Duodenal mucosa (tissue), 2 donors: ENCODE measurements around the gene SYT8.

Source experiments
- H3K27ac ChIP-seq: one replicate; pipeline ENCODE4 v1.7.0; 2013; ENCODE audit warnings: low read depth, low read length
- H3K27me3 ChIP-seq, 2 donors: one replicate each; pipeline ENCODE4 v1.7.0; 2013; ENCODE audit warnings: low read length in 2 of 2, control low read depth in 1 of 2; ENCODE audit not compliant: insufficient read depth in 2 of 2, control insufficient read depth in 1 of 2
- H3K36me3 ChIP-seq, 2 donors: one replicate each; pipeline ENCODE4 v1.7.0; 2013; ENCODE audit warnings: low read length in 2 of 2, control low read depth in 1 of 2; ENCODE audit not compliant: insufficient read depth in 2 of 2, control insufficient read depth in 1 of 2
- H3K4me1 ChIP-seq, 2 donors: one replicate each; pipeline ENCODE4 v1.7.0; 2013; ENCODE audit warnings: low read length in 2 of 2, control low read depth in 1 of 2; ENCODE audit not compliant: insufficient read depth in 2 of 2, control insufficient read depth in 1 of 2
- H3K4me3 ChIP-seq, 2 donors: one replicate each; pipeline ENCODE4 v1.7.0; 2013; ENCODE audit warnings: low read length in 2 of 2, low read depth in 1 of 2
- H3K9ac ChIP-seq, 2 donors: one replicate each; pipeline ENCODE4 v1.7.0; 2013; ENCODE audit warnings: low read length in 2 of 2, low read depth in 1 of 2
- H3K9me3 ChIP-seq, 2 donors: one replicate each; pipeline ENCODE4 v1.7.0; 2013; ENCODE audit warnings: low read length in 2 of 2, control low read depth in 1 of 2; ENCODE audit not compliant: control insufficient read depth in 1 of 2

The SYT8 gene

GRCh38 chr11:1853376-1854131 is 18.8 kb downstream of the SYT8 start:
- Histone ChIP-seq H3K36me3 (no peaks in the 10 kb centered on the region), H3K27ac (peak overlapping the region; percentile 20), H3K4me3 (peak overlapping the region; percentile 61 to 68), H3K9ac (peak overlapping the region; percentile 51 to 59), H3K27me3 (no peaks in the 10 kb centered on the region), H3K9me3 (no peaks in the 10 kb centered on the region), H3K4me1 (peaks cover 17 to 30% of the 10 kb centered on the region in 2 donors)

DNA sequence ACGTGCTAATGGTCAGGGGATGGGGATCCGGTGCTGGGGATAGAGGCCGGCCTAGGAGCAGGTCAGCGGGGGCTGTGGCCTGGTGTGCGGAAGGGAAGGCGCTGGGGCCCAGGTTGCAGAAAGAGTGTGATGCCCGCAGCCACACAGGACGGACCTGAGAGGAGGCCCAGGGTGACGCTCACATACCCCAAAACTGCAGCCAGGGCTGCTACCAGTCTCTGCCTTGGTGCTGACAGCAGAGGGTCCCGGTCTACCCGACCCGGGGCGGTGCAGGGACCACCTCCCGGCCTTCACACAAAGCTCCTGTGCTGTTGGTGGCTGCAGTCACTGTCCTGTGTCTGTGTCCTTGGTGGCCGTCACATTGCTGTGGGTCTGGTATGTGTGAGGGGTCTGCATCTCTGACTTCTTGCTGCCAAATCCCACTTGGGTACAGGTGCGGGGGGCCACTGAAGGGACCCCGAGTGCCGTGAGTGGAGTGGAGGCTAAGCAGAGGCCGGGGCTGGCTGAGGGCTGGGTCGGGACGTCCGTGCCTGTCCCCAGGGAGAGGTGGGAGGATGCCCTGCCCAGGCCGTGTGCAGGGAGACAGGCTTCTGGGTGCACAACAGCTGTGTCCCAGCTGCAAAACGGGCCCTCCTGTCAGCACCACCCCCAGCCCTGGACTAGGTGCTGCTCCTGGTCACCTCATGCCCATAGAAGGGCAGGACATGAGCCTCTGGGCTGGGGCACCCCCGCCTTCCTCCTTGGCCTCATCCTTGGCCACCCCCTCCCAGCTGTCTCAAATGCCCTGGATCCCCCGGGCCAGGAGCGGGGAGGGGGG is 19.6 kb downstream of the SYT8 start:
- H3K4me1 ChIP-seq: peaks cover 17 to 30% of the 10 kb centered on the region in 2 donors
- H3K27ac ChIP-seq: no peak overlapping the region

GRCh38 chr11:1854949-1855885 is 20.4 kb downstream of the SYT8 start:
- Histone ChIP-seq H3K9me3 (no peaks in the 10 kb centered on the region), H3K27me3 (no peaks in the 10 kb centered on the region), H3K36me3 (no peaks in the 10 kb centered on the region), H3K27ac (no peak overlapping the region), H3K4me3 (peak overlapping the region; percentile 8 to 68), H3K4me1 (peaks cover 17 to 21% of the 10 kb centered on the region in 2 donors), H3K9ac (no peak overlapping the region)

More for the DNA sequence above, 19.6 kb downstream of the SYT8 start:
- Histone ChIP-seq H3K27me3 (no peaks in the 10 kb centered on the region), H3K9me3 (no peaks in the 10 kb centered on the region), H3K4me3 (peak overlapping the region; percentile 61 to 68), H3K36me3 (no peaks in the 10 kb centered on the region), H3K9ac (peak overlapping the region; percentile 51 to 59)

DNA sequence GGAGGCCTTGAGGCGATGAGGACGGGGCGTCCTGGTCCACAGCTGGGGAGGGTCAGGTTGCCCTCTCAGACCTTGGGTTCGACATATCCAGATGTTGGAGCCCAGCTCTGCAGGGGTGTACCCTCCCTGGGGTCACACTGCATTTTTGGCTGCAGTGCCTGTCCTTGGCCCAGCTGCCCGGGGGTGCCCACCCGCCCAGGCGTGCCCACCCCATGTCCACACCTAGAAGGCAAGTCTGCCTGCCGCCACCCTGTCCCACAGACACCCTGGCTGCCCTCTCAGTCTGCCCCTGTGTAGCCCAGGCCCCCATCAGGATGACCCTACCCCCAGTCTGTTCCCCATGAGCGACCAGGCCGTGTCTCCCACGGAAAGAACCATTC is 21.1 kb downstream of the SYT8 start:
- H3K9me3 ChIP-seq: no peaks in the 10 kb centered on the region
- H3K4me1 ChIP-seq: peaks cover 13 to 19% of the 10 kb centered on the region in 2 donors
- H3K4me3 ChIP-seq: no peak overlapping the region
- H3K9ac ChIP-seq: no peak overlapping the region
- no peaks in the 10 kb centered on the region for H3K27me3 ChIP-seq
- H3K36me3 ChIP-seq: no peaks in the 10 kb centered on the region
- H3K27ac ChIP-seq: no peak overlapping the region

GRCh38 chr11:1856306-1857005 is 21.7 kb downstream of the SYT8 start:
- Histone ChIP-seq H3K36me3 (no peaks in the 10 kb centered on the region), H3K4me1 (peaks cover 11 to 17% of the 10 kb centered on the region in 2 donors), H3K27me3 (no peaks in the 10 kb centered on the region), H3K9me3 (no peaks in the 10 kb centered on the region), H3K9ac (no peak overlapping the region), H3K27ac (no peak overlapping the region), H3K4me3 (no peak overlapping the region)

- Histone ChIP-seq H3K9me3 (no peaks in the 10 kb centered on the region), H3K27ac (no peak overlapping the region), H3K9ac (no peak overlapping the region), H3K4me3 (no peak overlapping the region), H3K27me3 (no peaks in the 10 kb centered on the region), H3K4me1 (peaks cover 6 to 10% of the 10 kb centered on the region in 2 donors), H3K36me3 (no peaks in the 10 kb centered on the region)
These were observed 22.3 kb downstream of the SYT8 start for GRCh38 chr11:1857064-1857463.

DNA sequence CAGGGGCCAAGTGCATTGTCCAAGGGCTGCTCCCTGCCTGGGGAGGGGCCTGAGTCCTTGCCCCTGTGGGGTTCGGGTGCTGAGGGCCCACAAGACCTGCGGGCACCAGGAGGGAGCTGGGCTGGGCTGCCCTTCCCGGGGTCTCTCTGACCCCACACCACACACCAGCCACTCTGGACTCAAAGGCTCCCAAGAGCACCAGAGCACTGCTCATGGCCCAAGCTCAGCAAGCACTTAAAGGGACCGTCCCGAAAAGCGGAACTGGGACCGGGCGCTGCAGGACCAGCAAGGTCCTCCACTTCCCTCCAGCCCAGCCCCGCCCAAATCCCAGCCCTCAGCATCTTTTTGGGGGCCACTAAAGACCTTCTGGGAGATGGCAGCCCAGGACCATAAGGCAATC is 23.4 kb downstream of the SYT8 start:
- no peak overlapping the region for H3K9ac ChIP-seq
- no peaks in the 10 kb centered on the region for H3K9me3 ChIP-seq
- no peak overlapping the region for H3K27ac ChIP-seq
- H3K36me3 ChIP-seq: no peaks in the 10 kb centered on the region
- H3K27me3 ChIP-seq: no peaks in the 10 kb centered on the region
- no peak overlapping the region for H3K4me3 ChIP-seq
- H3K4me1 ChIP-seq: peaks cover 3 to 8% of the 10 kb centered on the region in 2 donors

DNA sequence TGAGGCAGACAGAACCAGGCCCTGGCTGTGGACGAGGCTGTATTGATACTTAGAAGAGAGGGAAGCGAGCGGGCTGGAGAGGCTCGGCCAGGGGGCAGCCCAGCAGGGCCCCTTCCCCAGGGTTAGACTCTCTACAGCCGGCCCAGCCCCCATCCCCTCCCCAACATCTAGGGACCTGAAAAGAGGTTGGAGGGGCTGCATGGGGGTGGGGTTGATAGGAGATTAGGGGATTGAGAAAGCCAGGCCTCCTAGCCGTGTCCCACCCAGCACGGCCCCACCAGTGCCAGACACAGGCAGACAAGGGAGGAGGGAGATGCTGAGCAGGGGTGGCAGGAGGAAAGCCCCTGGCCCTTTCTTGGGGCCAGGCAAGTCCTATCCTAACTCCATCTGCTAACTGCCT is 23.8 kb downstream of the SYT8 start:
- no peaks in the 10 kb centered on the region for H3K27me3 ChIP-seq
- H3K9me3 ChIP-seq: no peaks in the 10 kb centered on the region
- H3K4me1 ChIP-seq: peaks cover 7 to 12% of the 10 kb centered on the region in 2 donors
- H3K36me3 ChIP-seq: no peaks in the 10 kb centered on the region
- H3K4me3 ChIP-seq: no peak overlapping the region
- no peak overlapping the region for H3K9ac ChIP-seq
- H3K27ac ChIP-seq: no peak overlapping the region

DNA sequence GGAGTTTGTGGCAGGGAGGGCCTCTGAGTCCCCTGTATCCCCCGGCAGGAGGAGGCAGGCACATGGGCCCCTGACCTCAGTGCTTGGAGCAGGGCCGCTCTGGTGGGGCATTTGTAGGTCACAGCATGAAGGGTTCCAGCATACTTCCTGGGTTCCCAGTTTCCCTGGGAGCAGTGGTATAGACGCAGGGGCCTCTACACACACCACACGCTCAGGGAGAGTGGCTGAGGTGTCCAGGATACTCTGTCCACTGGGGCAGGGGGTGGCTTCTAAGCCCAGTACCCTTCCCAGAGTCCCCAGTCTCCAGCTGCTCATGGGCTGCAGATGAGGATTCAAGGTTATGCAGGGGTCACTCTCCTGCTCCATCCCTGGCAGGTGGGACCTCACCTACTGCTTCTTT is 24.2 kb downstream of the SYT8 start:
- peaks cover 9 to 14% of the 10 kb centered on the region in 2 donors for H3K4me1 ChIP-seq
- no peak overlapping the region for H3K9ac ChIP-seq
- H3K27me3 ChIP-seq: no peaks in the 10 kb centered on the region
- no peaks in the 10 kb centered on the region for H3K36me3 ChIP-seq
- H3K27ac ChIP-seq: no peak overlapping the region
- H3K9me3 ChIP-seq: no peaks in the 10 kb centered on the region
- no peak overlapping the region for H3K4me3 ChIP-seq
